ENCODE data around the gene HAAO. TPM values are rescaled to one million over a fixed set of nuclear protein-coding genes. Genes with fewer than 3 reads are reported as not detected.

Gene HAAO
- total and polyA plus RNA-seq, 2 donors from 2014 or later: 16.2 to 57.2 TPM

DNA sequence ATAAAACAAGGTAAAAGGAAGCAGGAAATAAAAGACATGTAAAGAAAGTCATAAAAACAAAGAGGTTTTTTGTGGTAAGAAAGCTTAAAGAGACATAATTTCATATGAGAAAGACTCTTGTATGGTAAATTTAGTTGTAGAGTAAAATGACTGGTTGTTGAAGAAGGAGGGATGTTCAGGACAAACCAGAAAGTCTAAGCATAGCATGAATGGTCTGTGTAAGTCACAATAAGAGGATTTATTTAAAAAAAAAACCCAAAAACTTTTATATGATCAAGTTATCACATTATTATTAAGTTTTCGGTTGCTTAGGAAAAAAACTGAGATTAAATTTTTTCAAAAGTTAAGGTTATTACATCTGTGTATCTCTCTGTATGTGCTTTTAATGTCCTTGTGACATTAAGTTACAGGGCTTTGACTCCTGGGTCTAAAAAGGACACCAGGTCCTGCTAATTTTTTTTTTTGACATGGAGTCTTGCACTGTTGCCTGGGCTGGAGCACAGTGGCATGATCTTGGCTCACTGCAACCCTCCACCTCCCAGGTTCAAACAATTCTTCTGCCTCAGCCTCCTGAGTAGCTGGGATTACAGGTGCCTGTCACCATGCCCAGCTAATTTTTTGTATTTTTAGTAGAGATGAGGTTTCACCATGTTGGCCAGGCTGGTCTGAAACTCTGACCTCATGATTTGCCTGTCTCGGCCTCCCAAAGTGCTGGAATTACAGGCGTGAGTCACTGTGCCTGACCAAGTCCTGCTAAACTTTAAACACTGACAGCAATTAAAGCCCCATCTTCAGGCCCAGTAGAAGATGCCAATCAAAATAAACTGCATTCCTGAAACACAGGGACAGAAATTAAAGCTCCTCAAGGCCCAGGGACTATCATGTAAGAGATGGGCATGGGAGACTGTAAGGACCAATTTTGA is 14.2 kb downstream of the HAAO start:
- Histone ChIP-seq H3K4me1 (ENCODE audit: control insufficient read depth in 2 of 3, insufficient read depth in 2 of 3, low read depth in 1 of 3, low read length in 3 of 3) (peaks cover 0 to 2% (median 0%) of the 10 kb centered on the region in 3 donors), H3K4me3 (ENCODE audit: low read length in 3 of 3) (no peak overlapping the region), H3K36me3 (ENCODE audit: control insufficient read depth in 2 of 3, insufficient read depth in 3 of 3, low read length in 3 of 3) (peaks cover 0 to 2% (median 0%) of the 10 kb centered on the region in 3 donors), H3K27ac (ENCODE audit: low read depth in 2 of 2, low read length in 2 of 2) (no peak overlapping the region), H3K9ac (ENCODE audit: low read length in 3 of 3) (no peak overlapping the region), H3K27me3 (ENCODE audit: control insufficient read depth, insufficient read depth, low read length) (no peaks in the 10 kb centered on the region), H3K9me3 (ENCODE audit: control insufficient read depth in 2 of 3, insufficient read depth in 1 of 3, low read length in 3 of 3) (no peaks in the 10 kb centered on the region)
- TF ChIP-seq, protein P1, sequence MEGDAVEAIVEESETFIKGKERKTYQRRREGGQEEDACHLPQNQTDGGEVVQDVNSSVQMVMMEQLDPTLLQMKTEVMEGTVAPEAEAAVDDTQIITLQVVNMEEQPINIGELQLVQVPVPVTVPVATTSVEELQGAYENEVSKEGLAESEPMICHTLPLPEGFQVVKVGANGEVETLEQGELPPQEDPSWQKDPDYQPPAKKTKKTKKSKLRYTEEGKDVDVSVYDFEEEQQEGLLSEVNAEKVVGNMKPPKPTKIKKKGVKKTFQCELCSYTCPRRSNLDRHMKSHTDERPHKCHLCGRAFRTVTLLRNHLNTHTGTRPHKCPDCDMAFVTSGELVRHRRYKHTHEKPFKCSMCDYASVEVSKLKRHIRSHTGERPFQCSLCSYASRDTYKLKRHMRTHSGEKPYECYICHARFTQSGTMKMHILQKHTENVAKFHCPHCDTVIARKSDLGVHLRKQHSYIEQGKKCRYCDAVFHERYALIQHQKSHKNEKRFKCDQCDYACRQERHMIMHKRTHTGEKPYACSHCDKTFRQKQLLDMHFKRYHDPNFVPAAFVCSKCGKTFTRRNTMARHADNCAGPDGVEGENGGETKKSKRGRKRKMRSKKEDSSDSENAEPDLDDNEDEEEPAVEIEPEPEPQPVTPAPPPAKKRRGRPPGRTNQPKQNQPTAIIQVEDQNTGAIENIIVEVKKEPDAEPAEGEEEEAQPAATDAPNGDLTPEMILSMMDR (IDR thresholded peaks at IDR 0.05; ENCODE audit: borderline replicate concordance, extremely low read depth, insufficient read depth): no peak
- DNase-seq: no peak
- FAIRE-seq: no peak
- intact Hi-C loops (cut with DNase I): no loop called here

DNA sequence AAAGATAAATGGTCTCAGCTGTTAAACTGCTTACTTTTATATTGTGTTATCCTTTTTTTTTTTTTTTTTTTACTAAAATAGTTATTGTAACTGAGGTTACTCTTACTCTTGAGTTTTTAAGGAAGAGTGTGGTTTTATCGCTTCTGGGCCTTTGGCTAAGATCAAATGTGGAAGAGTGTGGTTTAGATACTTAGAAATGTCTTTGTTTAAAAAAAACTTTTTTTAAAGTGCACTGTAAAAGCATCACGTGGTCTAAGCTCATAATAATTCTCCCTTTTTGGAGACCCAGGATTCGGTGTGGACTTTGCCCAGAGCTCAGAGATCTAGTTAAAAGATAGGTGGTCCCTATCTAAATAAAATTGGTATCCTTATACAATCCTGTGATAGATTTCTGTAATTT is 16.6 kb downstream of the HAAO start:
- Histone ChIP-seq H3K9me3 (ENCODE audit: control insufficient read depth in 2 of 3, insufficient read depth in 1 of 3, low read length in 3 of 3) (no peaks in the 10 kb centered on the region), H3K27me3 (ENCODE audit: control insufficient read depth, insufficient read depth, low read length) (no peaks in the 10 kb centered on the region), H3K27ac (ENCODE audit: low read depth in 2 of 2, low read length in 2 of 2) (no peak overlapping the region), H3K9ac (ENCODE audit: low read length in 3 of 3) (no peak overlapping the region), H3K4me1 (ENCODE audit: control insufficient read depth in 2 of 3, insufficient read depth in 2 of 3, low read depth in 1 of 3, low read length in 3 of 3) (no peaks in the 10 kb centered on the region), H3K36me3 (ENCODE audit: control insufficient read depth in 2 of 3, insufficient read depth in 3 of 3, low read length in 3 of 3) (no peaks in the 10 kb centered on the region), H3K4me3 (ENCODE audit: low read length in 3 of 3) (no peak overlapping the region)
- DNase-seq (no peak), FAIRE-seq (no peak)
- TF ChIP-seq, protein P1 (IDR thresholded peaks at IDR 0.05; ENCODE audit: borderline replicate concordance, extremely low read depth, insufficient read depth): no peak
- intact Hi-C loops (cut with DNase I): no loop called here

DNA sequence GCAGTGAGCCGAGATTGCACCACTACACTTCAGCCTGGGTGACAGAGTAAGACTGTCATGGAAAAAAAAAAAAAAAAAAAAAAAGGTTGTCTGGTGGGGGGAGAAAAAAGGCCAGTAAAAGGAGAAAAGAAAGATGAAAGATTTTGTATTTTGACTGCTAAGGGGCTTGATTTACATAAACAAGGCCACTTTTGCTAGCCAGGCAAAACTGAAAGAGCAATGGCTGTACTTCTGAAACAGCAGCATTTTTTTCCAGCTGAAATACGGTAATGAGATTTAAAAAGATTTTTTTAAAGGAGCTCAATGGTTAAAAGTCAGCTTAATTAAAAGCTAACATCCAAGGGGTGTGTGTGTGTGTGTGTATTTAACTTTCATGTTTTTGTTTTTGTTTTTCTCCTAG is 17.2 kb downstream of the HAAO start:
- intact Hi-C loops (cut with DNase I): no loop called here
- no peaks in the 10 kb centered on the region for H3K36me3 ChIP-seq (ENCODE audit: control insufficient read depth in 2 of 3, insufficient read depth in 3 of 3, low read length in 3 of 3)
- DNase-seq (no peak), FAIRE-seq (no peak)
- no peak overlapping the region for H3K4me3 ChIP-seq (ENCODE audit: low read length in 3 of 3)
- no peaks in the 10 kb centered on the region for H3K9me3 ChIP-seq (ENCODE audit: control insufficient read depth in 2 of 3, insufficient read depth in 1 of 3, low read length in 3 of 3)
- no peak overlapping the region for H3K27ac ChIP-seq (ENCODE audit: low read depth in 2 of 2, low read length in 2 of 2)
- H3K9ac ChIP-seq (ENCODE audit: low read length in 3 of 3): no peak overlapping the region
- H3K27me3 ChIP-seq (ENCODE audit: control insufficient read depth, insufficient read depth, low read length): no peaks in the 10 kb centered on the region
- no peaks in the 10 kb centered on the region for H3K4me1 ChIP-seq (ENCODE audit: control insufficient read depth in 2 of 3, insufficient read depth in 2 of 3, low read depth in 1 of 3, low read length in 3 of 3)
- TF ChIP-seq, protein P1 (IDR thresholded peaks at IDR 0.05; ENCODE audit: borderline replicate concordance, extremely low read depth, insufficient read depth): no peak
